HG03378 (cell line): Measurements from ENCODE around the gene SULT1A3.
A peak's percentile ranks its signal among the peaks of the same experiment; 100 is the strongest.
"Not testable (repeated sequence)": the region's sequence is repeated elsewhere in the genome, so short reads cannot be mapped to it uniquely, and the experiment has no call there.

Experiments
- ATAC-seq: cut with Tn5 transposase; IDR thresholded peaks from one replicate; pipeline ENCODE4 v1.9.1; 2021; ENCODE audit warnings: mild to moderate bottlenecking, moderate library complexity; ENCODE audit not compliant: unreplicated experiment

SULT1A3 gene

GRCh38 chr16:30186782-30187555 is 12.1 kb upstream of the SULT1A3 start:
- ATAC-seq, result no peak

DNA sequence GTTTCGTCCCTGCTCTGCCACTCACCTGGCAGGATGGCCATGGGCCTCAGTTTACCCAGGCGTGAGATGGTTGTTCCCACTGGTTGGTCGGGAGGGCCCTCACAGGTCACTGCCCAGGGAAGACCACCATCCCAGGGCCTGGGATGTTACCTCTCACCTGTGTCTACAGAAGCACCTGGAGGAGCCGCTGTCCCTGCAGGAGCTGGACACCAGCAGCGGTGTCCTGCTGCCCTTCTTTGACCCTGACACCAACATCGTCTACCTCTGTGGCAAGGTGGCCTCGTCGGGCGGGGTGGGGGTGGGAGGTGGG is 11.5 kb upstream of the SULT1A3 start:
- ATAC-seq, result no peak

DNA sequence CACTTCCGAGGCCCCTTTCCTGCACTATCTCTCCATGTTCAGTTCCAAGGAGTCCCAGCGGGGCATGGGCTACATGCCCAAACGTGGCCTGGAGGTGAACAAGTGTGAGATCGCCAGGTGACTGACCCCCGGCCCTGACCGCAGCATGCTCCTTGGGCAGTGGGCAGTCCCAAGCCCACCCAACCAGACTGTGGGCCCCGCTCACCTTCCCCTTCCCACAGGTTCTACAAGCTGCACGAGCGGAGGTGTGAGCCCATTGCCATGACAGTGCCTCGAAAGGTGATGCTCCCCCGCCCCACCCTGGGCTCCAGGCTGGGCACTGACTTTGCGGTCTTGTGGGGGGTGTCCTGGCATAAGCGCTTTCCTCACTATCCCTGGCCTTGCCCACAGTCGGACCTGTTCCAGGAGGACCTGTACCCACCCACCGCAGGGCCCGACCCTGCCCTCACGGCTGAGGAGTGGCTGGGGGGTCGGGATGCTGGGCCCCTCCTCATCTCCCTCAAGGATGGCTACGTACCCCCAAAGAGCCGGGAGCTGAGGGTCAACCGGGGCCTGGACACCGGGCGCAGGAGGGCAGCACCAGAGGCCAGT is 11.0 kb upstream of the SULT1A3 start:
- no peak for ATAC-seq

- not testable (repeated sequence) for ATAC-seq
Observed at GRCh38 chr16:30191158-30191557, 7.9 kb upstream of the SULT1A3 start.

DNA sequence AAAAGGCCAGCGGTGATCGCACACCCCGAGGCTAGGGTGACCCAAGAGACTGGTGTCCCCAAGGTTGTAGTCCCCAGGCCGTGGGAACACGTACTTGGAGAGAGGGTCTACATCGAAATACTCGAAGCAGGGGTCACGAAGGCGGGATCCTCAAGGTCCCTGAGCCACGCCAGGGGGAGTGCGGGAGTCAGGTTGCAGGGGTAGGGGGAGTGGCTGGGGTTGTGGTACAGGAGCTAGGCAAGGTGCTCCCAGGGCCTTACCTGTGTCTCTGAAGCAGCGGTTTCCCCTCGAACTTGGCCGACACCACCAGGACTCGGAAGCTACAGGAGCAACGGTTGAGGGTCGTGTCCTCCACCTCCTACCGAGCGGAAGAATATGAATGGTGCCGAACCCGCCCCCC is 6.0 kb upstream of the SULT1A3 start:
- ATAC-seq, result peak; percentile 2

- ATAC-seq, result peak; percentile 83
Observed at GRCh38 chr16:30193615-30194014, 5.4 kb upstream of the SULT1A3 start, which contains the start of the genes BOLA2B and SLX1A. Gene BOLA2B, minus strand, starts transcription at chr16:30193666. Its CDS starts 71 bp downstream, at chr16:30193595. Gene SLX1A, plus strand, starts transcription at chr16:30193875. Its CDS starts 210 bp downstream, at chr16:30194085.

DNA sequence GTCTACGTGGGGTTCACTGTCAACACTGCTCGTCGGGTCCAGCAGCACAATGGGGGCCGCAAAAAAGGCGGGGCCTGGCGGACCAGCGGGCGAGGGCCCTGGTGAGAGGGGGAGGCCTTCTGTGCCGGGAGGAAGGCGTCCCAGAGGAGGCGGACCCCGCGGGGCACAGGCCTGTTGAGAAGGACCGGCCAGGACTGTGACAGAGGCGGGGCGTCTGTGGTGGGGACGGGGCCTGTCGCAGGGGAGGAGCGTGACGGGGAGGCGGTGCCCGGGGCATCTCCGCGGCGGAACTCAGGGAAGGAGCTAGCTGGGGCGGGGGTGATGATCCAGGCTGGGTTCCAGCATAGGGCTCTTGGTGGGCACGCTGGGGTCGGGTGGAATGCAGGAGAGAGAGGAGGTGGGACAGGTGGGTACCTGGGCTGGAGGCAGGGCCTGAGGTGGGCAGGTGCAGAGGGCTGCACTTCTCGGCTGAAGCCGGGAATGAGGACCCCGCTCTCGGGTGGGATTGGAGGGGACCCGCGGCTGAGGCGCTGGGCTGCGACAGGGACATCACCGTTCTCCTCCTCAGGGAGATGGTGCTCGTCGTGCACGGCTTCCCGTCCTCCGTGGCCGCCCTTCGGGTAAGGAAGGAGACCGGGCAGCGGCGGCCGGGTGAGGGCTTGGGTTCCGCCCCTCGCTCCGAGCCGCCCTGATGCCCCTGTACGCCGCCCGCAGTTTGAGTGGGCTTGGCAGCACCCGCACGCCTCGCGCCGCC is 4.7 kb upstream of the SULT1A3 start:
- peak; percentile 34 for ATAC-seq

DNA sequence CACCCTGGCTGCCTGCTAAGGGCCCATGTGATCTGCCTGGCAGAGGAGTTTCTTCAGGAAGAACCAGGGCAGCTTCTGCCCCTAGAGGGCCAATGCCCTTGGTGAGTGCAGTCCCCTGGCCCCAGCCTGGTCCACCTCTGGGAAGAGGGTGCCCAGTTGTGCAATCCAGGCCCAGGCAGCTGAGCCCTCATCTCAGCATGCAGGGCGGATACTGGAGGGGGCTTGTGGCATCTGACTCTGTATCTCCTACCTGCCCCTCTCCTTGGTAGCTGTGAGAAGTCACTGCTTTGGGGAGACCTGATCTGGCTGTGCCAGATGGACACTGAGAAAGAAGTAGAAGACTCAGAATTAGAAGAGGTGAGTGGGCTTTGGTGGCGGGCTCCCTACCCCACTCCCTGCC is 2.1 kb upstream of the SULT1A3 start:
- not testable (repeated sequence) for ATAC-seq

DNA sequence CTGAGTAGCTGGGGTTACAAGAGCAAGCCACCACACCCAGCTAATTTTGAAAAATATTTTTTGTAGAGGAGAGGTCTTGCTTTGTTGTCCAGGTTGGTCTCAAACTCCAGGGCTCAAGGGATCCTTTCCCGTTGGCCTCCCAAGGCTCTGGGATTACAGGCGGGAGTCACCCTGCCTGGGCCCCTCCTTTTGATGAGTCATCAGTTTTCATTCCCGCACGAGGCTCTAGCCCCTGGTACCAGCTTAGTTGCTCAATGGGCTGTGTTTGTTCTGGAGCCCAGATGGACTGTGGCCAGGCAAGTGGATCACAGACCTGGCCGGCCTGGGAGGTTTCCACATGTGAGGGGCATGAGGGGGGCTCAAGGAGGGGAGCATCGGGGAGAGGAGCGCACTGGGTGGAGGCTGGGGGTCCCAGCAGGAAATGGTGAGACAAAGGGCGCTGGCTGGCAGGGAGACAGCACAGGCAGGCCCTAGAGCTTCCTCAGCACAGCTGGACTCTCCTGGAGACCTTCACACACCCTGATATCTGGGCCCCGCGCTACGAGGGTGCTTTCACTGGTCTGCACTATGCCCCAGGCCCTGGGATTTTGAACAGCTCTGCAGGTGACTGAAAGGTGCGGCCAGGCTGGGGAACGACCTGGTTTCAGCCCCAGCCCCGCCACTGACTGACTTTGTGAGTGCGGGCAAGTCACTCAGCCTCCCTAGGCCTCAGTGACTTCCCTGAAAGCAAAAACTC is 721 bp downstream of the SULT1A3 start:
- not testable (repeated sequence) for ATAC-seq

- ATAC-seq, result not testable (repeated sequence)
Observed at GRCh38 chr16:30205541-30206236, 6.6 kb downstream of the SULT1A3 start.

- not testable (repeated sequence) for ATAC-seq
Observed at GRCh38 chr16:30206252-30206651, 7.2 kb downstream of the SULT1A3 start.

- ATAC-seq, result not testable (repeated sequence)
Observed at GRCh38 chr16:30207063-30207704, 8.1 kb downstream of the SULT1A3 start.

GRCh38 chr16:30209032-30209431 is 10.0 kb downstream of the SULT1A3 start:
- ATAC-seq, result not testable (repeated sequence)

- not testable (repeated sequence) for ATAC-seq
Observed at GRCh38 chr16:30211414-30211813, 12.4 kb downstream of the SULT1A3 start.

DNA sequence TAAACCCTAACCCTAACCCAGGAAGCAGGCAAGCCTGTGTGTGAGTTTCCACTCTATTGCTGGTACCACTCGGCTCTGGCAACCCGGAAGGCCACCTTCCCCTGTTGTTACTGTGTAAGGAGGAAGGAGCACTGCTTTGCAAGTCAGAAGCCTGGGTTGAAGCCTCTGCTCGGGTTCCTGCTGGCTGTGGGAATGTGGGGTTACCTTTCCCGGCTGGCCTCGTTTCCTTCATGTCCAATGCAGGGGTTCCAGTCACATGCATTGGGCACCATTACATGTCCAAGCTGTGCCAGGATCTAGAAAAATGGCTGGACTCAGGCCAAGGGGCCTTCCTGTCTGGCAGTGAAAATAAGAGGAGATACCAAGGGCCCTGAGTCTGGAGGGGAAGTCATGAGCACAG is 18.0 kb downstream of the SULT1A3 start:
- ATAC-seq, result not testable (repeated sequence)

GRCh38 chr16:30248379-30248778 is 49.3 kb downstream of the SULT1A3 start, which contains the start of gene NPIPB13:
Gene NPIPB13, minus strand, starts transcription at chr16:30248479. Its CDS starts 2,906 bp downstream, at chr16:30245573.
- ATAC-seq, result not testable (repeated sequence)
